Measurements from ENCODE around the gene PHYHD1. TPM values are rescaled to one million over a fixed set of nuclear protein-coding genes. Genes with fewer than 3 reads are reported as not detected.

Gene PHYHD1
- total RNA-seq, 1 experiment from 2014 or later, result 18.0 TPM

GRCh38 chr9:128887049-128887448, 33.7 kb upstream of the PHYHD1 start:
- Histone ChIP-seq H4K91ac (ENCODE audit: insufficient read length, low read depth, low read length) (no peak overlapping the region), H3T11ph (ENCODE audit: low read length) (no peak overlapping the region), H3K23me2 (ENCODE audit: insufficient read length, low read depth, low read length, poor library complexity, severe bottlenecking) (peaks cover 9% of the 10 kb centered on the region), H3K4ac (ENCODE audit: low read depth, low read length) (no peak overlapping the region), H2BK120ac (ENCODE audit: low read depth, low read length, poor library complexity, severe bottlenecking) (no peak overlapping the region), H4K8ac (replicated peaks; ENCODE audit: insufficient read length, low read depth, low read length) (no peak overlapping the region), H2BK15ac (ENCODE audit: low read depth, low read length) (no peak overlapping the region), H4K20me1 (ENCODE audit: control insufficient read depth, insufficient read depth, insufficient read length) (no peaks in the 10 kb centered on the region), H3K9ac (ENCODE audit: extremely low read depth, insufficient read length, low read length) (no peak overlapping the region), H2BK12ac (ENCODE audit: insufficient read length, low read depth, low read length) (no peak overlapping the region), H2AFZ (ENCODE audit: low read length) (no peak overlapping the region), H2BK5ac (ENCODE audit: insufficient read length, low read length) (no peak overlapping the region), H3K79me1 (ENCODE audit: insufficient read depth, low read depth, low read length, poor library complexity, severe bottlenecking) (peaks cover 4% of the 10 kb centered on the region), H2AK5ac (ENCODE audit: insufficient read length, low read length) (no peak overlapping the region), H3K14ac (ENCODE audit: insufficient read depth, low read length) (no peak overlapping the region), H3K18ac (ENCODE audit: insufficient read length, low read depth, low read length) (no peak overlapping the region), H3K4me2 (ENCODE audit: insufficient read depth, insufficient read length, low read length) (no peak overlapping the region), H3K27me3 (ENCODE audit: insufficient read depth, low read length) (no peaks in the 10 kb centered on the region), H3K56ac (ENCODE audit: insufficient read length, low read depth, low read length) (no peak overlapping the region), H3K23ac (ENCODE audit: insufficient read length, low read depth, low read length) (no peak overlapping the region), H3K9me3 (ENCODE audit: control insufficient read depth, low read depth, low read length) (no peaks in the 10 kb centered on the region), H3K4me1 (ENCODE audit: insufficient read depth, low read length) (peaks cover 12% of the 10 kb centered on the region; the same call in 1 of the 2 replicates), H4K5ac (ENCODE audit: insufficient read length, low read depth, low read length) (no peak overlapping the region), H3K27ac (ENCODE audit: insufficient read length, low read depth, low read length) (no peak overlapping the region), H2BK20ac (ENCODE audit: low read depth, low read length, poor library complexity, severe bottlenecking) (no peak overlapping the region), H3K79me2 (ENCODE audit: insufficient read depth, low read length) (peaks cover 42% of the 10 kb centered on the region; the same call in 1 of the 2 replicates)
- Mint-ChIP-seq H3K4me3 (no peak overlapping the region), H3K4me1 (peaks cover 37 to 39% of the 10 kb centered on the region in 2 experiments), H3K9me3 (no peaks in the 10 kb centered on the region), H3K27me3 (ENCODE audit: low read depth) (peaks cover 2% of the 10 kb centered on the region; the same call in 1 of the 2 replicates), H3K36me3 (ENCODE audit: insufficient read depth in 1 of 3, low read depth in 3 of 3) (peaks cover 35 to 63% (median 38%) of the 10 kb centered on the region in 3 experiments), H3K27ac (peak overlapping the region in 1 of 3 experiments; percentile 94; a peak in 1 of 7 replicates)
- no CpG with 5 or more reads among the region's 3 CpGs for WGBS (ENCODE audit: extremely low coverage, insufficient read length, low lambda C conversion rate)
- no peak for TF ChIP-seq CTCF (conservative IDR thresholded peaks at IDR 0.05)
- no peak for DNase-seq
